Caco-2 (cell line): ENCODE results near the gene BAHCC1. TPM values are rescaled to one million over a fixed set of nuclear protein-coding genes. Genes with fewer than 3 reads are reported as not detected.

Experiments
- BruUV-seq: library from RNA; stranded (reverse); fragments of 400-500 nt; replicated peaks from 2 replicates; lab custom pipeline; 2021; lab: Mats Ljungman, UMichigan
- CTCF ChIA-PET: fragments of 300-600 bp; sonication (Branson Sonifier 250); formaldehyde crosslinking; loops from one replicate; lab custom pipeline; 2022; ENCODE audit warnings: antibody characterized with exemption; lab: Charles Lee
- POLR2A ChIA-PET: fragments of 300-600 bp; sonication (Branson Sonifier 250); formaldehyde crosslinking; loops from one replicate; lab custom pipeline; 2022; ENCODE audit warnings: antibody characterized with exemption; lab: Charles Lee
- DNase-seq, 2 experiments: peaks; one replicate each; pipeline versions ENCODE4 v3.0.0 to v3.0.0-alpha.2; 2020 to 2022
- H3K27me3 ChIP-seq: replicated peaks from 2 replicates; pipeline ENCODE4 v1.6.0; 2011; ENCODE audit warnings: low read length; ENCODE audit not compliant: control insufficient read depth, insufficient read depth
- H3K36me3 ChIP-seq: 2 replicates; pipeline ENCODE4 v1.5.1; 2011; ENCODE audit warnings: low read length; ENCODE audit not compliant: control insufficient read depth, insufficient read depth
- H3K4me1 ChIP-seq: fragments of 250-450 bp; sonication (Bioruptor Pico); 2 replicates; pipeline ENCODE4 v1.5.1; 2020; ENCODE audit warnings: mild to moderate bottlenecking
- H3K4me3 ChIP-seq: 2 replicates; pipeline ENCODE4 v1.5.1; 2011; ENCODE audit warnings: low read depth, mild to moderate bottlenecking, control low read depth, low read length
- H3K9me3 ChIP-seq: fragments of 250-450 bp; sonication (Bioruptor Pico); 2 replicates; pipeline ENCODE4 v1.5.1; 2020; ENCODE audit warnings: mild to moderate bottlenecking, moderate library complexity
- H3K27ac Mint-ChIP-seq: one replicate; pipeline ENCODE4 v1.8.0; 2022; ENCODE audit warnings: mixed read lengths; ENCODE audit not compliant: unreplicated experiment
- H3K27me3 Mint-ChIP-seq: one replicate; pipeline ENCODE4 v1.8.0; 2022; ENCODE audit warnings: mixed read lengths; ENCODE audit not compliant: insufficient read depth, unreplicated experiment
- H3K36me3 Mint-ChIP-seq: one replicate; pipeline ENCODE4 v1.8.0; 2022; ENCODE audit warnings: mild to moderate bottlenecking, mixed read lengths; ENCODE audit not compliant: insufficient read depth, unreplicated experiment
- H3K4me1 Mint-ChIP-seq: one replicate; pipeline ENCODE4 v1.8.0; 2022; ENCODE audit warnings: low read depth, mixed read lengths; ENCODE audit not compliant: unreplicated experiment
- H3K4me3 Mint-ChIP-seq: one replicate; pipeline ENCODE4 v1.8.0; 2022; ENCODE audit warnings: mild to moderate bottlenecking, moderate library complexity, mixed read lengths; ENCODE audit not compliant: unreplicated experiment
- H3K9me3 Mint-ChIP-seq: one replicate; pipeline ENCODE4 v1.8.0; 2022; ENCODE audit warnings: mixed read lengths; ENCODE audit not compliant: unreplicated experiment
- CTCF ChIP-seq, 2 experiments: fragments of 200-600 bp in 1 of 2; IDR thresholded peaks; 1 replicate in 1 of 2; 2 replicates in 1 of 2; pipeline versions ENCODE4 v1.5.1 to v1.8.0; 2011 to 2022; ENCODE audit warnings: antibody characterized with exemption in 1 of 2, control low read depth in 1 of 2, inconsistent platforms in 1 of 2, low read depth in 1 of 2, low read length in 1 of 2, mild to moderate bottlenecking in 1 of 2, moderate library complexity in 1 of 2; ENCODE audit not compliant: insufficient read depth in 1 of 2, severe bottlenecking in 1 of 2, unreplicated experiment in 1 of 2
- intact Hi-C: fragments of 100-400 bp; cut with micrococcal nuclease; formaldehyde crosslinking; loops from one replicate; pipeline ENCODE4 v1.10.0; 2022; ENCODE audit not compliant: unreplicated experiment
- total RNA-seq: library from RNA; stranded (reverse); gene quantifications from 2 replicates; pipeline ENCODE4 v1.2.3, GENCODE V29; 2022

BAHCC1 gene
- total RNA-seq, 1 experiment from 2014 or later: 10.2 TPM

DNA sequence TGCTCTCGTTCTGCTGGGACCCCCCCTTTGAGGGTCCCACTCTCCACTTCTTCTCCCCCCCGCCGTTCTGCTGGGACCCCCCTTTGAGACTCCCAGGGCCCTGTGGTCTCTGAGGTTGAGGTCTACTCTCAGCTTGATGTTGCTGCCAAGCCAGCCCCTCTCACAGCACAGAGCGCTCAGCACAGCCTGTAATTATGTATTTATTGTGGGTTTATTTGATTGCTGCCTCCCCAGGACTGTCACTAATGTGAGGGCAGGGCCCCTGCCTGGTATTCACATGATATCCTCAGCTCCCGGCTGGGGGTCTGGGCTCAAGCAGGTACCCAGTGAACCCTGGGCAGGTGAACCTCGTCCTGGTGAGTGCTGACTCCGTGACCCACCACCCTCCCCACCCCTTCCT, 81.9 kb downstream of the BAHCC1 start:
- H3K4me1 Mint-ChIP-seq: no peaks in the 10 kb centered on the region
- ChIA-PET POLR2A (no interaction called here), CTCF (interaction anchor here (0.6 kb wide), 1 partner anchor 22 kb away, joined by 3 read pairs; no protein-coding TSS in a partner anchor)
- H3K9me3 Mint-ChIP-seq: no peaks in the 10 kb centered on the region
- Histone ChIP-seq H3K27me3 (no peaks in the 10 kb centered on the region), H3K36me3 (no peaks in the 10 kb centered on the region), H3K4me1 (no peaks in the 10 kb centered on the region), H3K9me3 (no peaks in the 10 kb centered on the region), H3K4me3 (no peak overlapping the region)
- DNase-seq: no peak
- H3K27me3 Mint-ChIP-seq: no peaks in the 10 kb centered on the region
- no peak overlapping the region for H3K27ac Mint-ChIP-seq
- intact Hi-C loops: no loop called here
- H3K4me3 Mint-ChIP-seq: no peak overlapping the region
- BruUV-seq: no TSS peak
- peaks cover 5% of the 10 kb centered on the region for H3K36me3 Mint-ChIP-seq
- no peak for TF ChIP-seq CTCF (IDR thresholded peaks at IDR 0.05; ENCODE audit: insufficient read depth in 1 of 2, low read depth in 1 of 2, low read length in 1 of 2, severe bottlenecking in 1 of 2, unreplicated experiment in 1 of 2)

DNA sequence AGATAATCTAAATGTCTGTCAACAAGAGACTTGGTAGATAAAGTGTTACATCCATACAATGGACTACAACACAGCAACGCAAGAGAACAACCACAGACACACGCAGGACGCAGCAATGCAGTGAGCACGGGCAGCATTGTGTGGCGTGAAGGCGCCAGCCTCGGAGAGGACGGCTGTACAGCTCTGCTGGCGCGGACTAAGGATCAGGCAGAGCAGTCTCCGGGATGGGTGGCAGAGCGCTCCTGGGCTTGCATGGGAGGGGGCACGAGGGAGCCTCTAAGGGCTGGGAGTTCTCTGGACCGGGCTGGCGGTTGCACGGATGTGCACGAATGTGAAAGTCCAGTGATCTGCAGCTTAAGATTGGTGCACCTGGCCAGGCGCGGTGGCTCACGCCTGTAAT, 82.9 kb downstream of the BAHCC1 start:
- no peak for DNase-seq
- BruUV-seq: no TSS peak
- no peak for TF ChIP-seq CTCF (IDR thresholded peaks at IDR 0.05; ENCODE audit: insufficient read depth in 1 of 2, low read depth in 1 of 2, low read length in 1 of 2, severe bottlenecking in 1 of 2, unreplicated experiment in 1 of 2)
- ChIA-PET CTCF (no interaction called here), POLR2A (no interaction called here)
- H3K4me3 ChIP-seq: no peak overlapping the region
- H3K27me3 ChIP-seq: no peaks in the 10 kb centered on the region
- Mint-ChIP-seq H3K27ac (no peak overlapping the region), H3K27me3 (no peaks in the 10 kb centered on the region), H3K9me3 (no peaks in the 10 kb centered on the region), H3K4me3 (no peak overlapping the region), H3K36me3 (peaks cover 5% of the 10 kb centered on the region), H3K4me1 (no peaks in the 10 kb centered on the region)
- peaks cover under 1% of the 10 kb centered on the region; the same call in 1 of the 2 replicates for H3K4me1 ChIP-seq
- H3K9me3 ChIP-seq: no peaks in the 10 kb centered on the region
- intact Hi-C loops: no loop called here
- H3K36me3 ChIP-seq: no peaks in the 10 kb centered on the region

- CTCF ChIA-PET: no interaction called here
- Histone ChIP-seq H3K4me3 (no peak overlapping the region), H3K36me3 (no peaks in the 10 kb centered on the region), H3K9me3 (no peaks in the 10 kb centered on the region), H3K27me3 (no peaks in the 10 kb centered on the region), H3K4me1 (peaks cover 10% of the 10 kb centered on the region)
- Mint-ChIP-seq H3K4me1 (no peaks in the 10 kb centered on the region), H3K9me3 (no peaks in the 10 kb centered on the region), H3K36me3 (peaks cover 5% of the 10 kb centered on the region), H3K27ac (no peak overlapping the region), H3K4me3 (no peak overlapping the region), H3K27me3 (no peaks in the 10 kb centered on the region)
- DNase-seq: no peak
- intact Hi-C loops: loop anchor here (2.0 kb wide), 1 partner anchor 39 kb away; no protein-coding TSS in a partner anchor
- TF ChIP-seq CTCF (IDR thresholded peaks at IDR 0.05; ENCODE audit: insufficient read depth in 1 of 2, low read depth in 1 of 2, low read length in 1 of 2, severe bottlenecking in 1 of 2, unreplicated experiment in 1 of 2): no peak
- no TSS peak for BruUV-seq
- POLR2A ChIA-PET: no interaction called here
Observed at GRCh38 chr17:81479175-81480071, 84.2 kb downstream of the BAHCC1 start.
